GM19372 (cell line): ENCODE measurements around the gene FAM13A.

ENCODE experiments used
- ATAC-seq: cut with Tn5 transposase; IDR thresholded peaks from one replicate; pipeline ENCODE4 v1.9.1; 2021; ENCODE audit warnings: mild to moderate bottlenecking, low read depth, moderate library complexity; ENCODE audit not compliant: unreplicated experiment

FAM13A gene

DNA sequence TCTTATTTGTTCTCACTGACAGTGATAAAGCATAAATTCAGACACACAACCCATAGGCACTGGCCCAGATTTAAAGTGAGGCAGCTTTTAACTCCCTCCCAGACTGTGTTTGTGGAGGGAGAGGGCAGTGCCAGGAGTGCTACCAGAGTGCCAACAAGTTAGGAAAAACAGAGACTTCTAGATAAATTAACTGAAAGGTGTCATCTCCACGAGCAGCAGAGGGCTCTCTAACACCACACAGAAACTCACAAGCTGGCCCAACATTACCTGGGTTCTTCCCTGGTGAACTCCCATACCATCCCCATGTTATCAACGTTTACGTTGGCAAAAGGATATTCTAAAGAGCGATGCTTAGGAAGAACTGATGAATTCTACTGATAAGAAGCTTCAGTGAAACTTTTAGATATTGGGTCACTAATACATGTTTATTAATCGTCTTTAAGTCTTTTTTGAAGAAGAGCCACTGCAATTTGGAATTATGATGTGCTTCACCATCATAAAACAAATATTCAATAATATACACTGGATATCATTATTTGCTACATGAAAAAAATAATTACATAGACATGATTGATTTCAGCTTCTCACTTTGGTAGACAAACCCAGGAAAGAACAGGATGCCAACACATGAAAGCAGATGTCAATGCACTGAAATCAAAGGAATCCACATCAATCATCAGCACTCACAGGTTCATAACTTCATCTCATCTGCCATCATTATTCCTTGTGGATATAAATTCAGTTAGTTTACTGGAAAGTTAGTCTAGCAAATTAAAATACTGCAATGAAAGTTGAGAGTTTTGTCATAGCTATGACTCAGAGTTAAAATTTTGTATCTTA lies 238.1 kb downstream of the FAM13A start:
- no peak for ATAC-seq

GRCh38 chr4:88817740-88818139 lies 239.2 kb downstream of the FAM13A start:
- no peak for ATAC-seq

- ATAC-seq = no peak
Observed at GRCh38 chr4:88816360-88816759, 240.6 kb downstream of the FAM13A start.

DNA sequence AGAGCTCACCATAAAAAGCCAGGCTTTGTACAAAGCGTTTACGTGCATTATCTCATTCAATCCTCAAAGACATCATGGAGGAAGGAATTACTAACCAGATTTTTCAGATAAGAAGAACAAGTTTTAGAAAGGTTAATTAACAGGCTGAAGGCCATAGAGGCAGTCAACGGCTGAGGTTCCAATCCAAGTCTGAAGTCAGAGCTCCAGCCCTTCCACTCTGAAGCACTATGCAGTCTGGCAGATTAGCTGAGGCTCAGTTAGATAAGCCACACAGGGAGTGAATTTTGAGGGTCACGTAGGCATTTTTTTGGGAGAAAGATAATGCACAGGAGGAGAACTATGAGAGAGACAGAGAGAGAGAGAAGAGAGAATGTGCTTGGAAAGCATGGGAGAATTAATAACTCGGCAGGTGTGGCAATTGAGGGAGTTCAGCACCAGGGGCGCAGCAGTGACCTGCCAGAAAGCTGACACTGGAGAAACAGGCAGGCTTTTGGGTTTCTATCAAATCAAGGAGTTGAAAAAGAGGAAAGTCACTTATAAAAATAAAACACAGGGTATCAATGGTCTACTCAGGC lies 242.9 kb downstream of the FAM13A start:
- ATAC-seq = no peak

GRCh38 chr4:88813013-88813412 lies 244.0 kb downstream of the FAM13A start:
- ATAC-seq = no peak

DNA sequence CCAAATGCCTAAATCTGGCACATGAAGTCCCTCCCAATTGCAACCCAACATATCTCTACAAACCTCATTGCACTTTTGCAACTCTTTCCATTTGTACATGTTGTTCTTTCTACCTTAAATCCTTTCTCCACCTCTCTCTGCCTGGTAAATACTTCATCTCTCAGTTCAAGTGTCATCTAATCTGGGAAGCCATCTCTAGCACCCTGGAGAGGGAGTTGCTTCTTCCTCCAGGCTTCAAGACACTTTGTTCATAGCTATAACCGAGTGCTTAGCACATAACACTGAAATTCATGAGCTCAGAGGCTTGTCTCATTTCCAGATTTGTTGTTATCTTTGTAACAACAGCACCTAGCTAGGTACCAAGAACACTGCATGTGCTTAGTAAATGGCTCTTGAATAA lies 244.6 kb downstream of the FAM13A start:
- ATAC-seq = no peak

DNA sequence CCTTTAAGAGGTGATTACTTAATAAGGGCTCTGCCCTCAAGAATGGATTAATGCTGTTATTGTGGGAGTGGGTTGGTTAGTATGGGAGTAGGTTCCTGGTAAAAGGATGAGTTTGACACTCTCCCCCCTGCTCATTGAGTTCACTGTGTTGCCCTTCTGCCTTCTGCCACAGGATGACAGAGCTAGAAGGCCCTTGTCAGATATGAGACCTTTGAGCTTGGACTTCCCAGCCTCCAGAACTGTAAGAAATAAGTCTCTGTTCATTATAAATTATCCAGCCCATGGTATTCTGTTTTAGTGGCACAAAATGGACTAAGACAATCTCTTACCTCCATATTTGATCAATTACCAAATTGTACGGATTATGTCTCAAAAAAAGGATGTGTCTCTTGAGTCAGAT lies 245.1 kb downstream of the FAM13A start:
- no peak for ATAC-seq

DNA sequence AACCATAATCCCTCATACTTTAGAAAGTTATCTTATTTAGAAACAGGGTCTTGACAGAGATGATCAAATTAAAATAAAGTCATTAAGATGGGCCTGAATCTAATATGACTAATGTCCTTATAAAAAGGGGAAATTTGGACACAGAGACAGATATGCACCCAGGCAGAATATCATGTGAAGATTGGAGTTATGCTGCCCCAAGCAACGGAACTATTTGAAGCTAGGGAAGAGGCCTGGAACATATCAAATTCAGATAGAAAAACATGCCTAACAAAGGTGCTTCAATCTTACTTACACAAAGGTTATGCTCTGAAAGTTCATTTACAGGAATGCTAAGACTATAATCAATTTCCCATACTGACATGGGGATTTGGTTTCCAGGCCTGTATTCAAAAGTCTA lies 246.7 kb downstream of the FAM13A start:
- ATAC-seq = no peak

- no peak for ATAC-seq
Observed at GRCh38 chr4:88809576-88810219, 247.3 kb downstream of the FAM13A start.

- ATAC-seq = no peak
Observed at GRCh38 chr4:88809101-88809500, 247.9 kb downstream of the FAM13A start.

DNA sequence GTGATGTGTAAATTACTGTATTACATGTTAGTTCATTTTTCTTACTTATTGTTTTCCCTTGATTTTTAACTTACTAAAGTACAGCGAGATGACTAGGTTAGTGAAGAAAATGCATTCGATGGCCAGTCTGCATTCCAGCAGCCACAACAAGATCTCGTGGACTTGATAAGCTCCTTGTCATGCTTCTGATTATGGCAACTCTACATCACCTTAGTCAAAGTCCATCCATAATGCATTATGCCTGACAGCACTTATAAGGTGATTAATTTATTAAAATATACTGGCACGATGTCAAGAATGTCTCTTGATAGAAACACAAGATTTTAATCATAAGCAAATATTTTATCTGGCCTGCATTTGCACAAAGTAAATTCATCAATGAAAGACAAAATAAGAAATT lies 249.5 kb downstream of the FAM13A start:
- no peak for ATAC-seq

GRCh38 chr4:88804234-88804633 lies 252.8 kb downstream of the FAM13A start:
- no peak for ATAC-seq

GRCh38 chr4:88803600-88804096 lies 253.3 kb downstream of the FAM13A start:
- ATAC-seq = peak; percentile 64

DNA sequence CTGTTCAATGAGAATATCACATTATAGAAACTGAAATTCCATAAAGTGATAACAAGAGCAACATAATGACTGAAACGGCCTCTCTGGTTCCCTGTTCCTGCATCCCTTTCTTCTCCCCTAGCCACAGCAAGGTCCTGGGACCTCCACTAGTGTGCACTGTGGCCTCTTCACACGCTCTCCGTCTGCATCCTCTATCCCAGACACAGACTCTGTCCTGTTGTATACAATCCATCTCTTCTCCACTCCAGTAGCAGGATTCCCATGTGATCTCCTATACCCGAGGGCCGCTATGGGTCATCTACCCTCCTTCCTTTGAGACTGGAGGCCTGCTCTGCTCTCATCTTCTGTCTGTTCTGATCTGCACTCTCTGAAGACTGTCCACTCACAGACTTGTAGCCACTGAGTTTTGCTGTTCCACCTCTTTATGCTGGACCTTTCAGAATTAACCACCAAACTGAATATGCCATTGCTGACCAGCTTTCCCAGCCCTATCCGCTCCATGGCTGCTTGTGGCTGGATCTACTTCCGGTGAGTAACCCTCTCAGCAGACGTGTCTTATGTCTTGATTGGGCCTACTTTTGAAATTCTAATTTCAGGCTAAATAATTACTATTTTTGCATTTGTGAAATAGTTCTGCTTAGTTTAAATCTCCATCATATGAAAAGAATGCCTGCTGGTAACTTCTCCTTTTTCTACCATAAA lies 254.2 kb downstream of the FAM13A start:
- ATAC-seq = no peak

- no peak for ATAC-seq
Observed at GRCh38 chr4:88802138-88802537, 254.8 kb downstream of the FAM13A start.

- no peak for ATAC-seq
Observed at GRCh38 chr4:88799900-88800299, 257.1 kb downstream of the FAM13A start.

- no peak for ATAC-seq
Observed at GRCh38 chr4:88797725-88798124, 259.3 kb downstream of the FAM13A start.

DNA sequence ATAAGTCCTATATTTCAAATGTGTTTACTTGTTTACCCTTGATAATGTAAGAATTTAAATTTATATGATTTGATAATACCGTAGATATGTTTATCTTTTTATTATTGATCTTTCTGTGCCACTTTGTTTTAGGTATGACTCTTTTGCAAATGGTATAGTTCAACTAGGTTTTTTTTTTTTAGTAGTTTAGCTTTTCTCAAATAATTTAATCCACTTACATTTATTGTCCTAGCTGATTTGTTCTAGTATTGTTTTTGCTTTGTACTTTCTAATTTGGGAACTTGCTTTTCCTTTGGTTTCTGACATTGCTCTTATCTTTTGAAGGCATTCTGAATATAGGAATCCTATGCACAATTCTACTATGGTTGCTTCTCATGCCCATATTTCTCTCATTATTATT lies 260.4 kb downstream of the FAM13A start:
- no peak for ATAC-seq

- ATAC-seq = no peak
Observed at GRCh38 chr4:88794952-88795351, 262.0 kb downstream of the FAM13A start.

DNA sequence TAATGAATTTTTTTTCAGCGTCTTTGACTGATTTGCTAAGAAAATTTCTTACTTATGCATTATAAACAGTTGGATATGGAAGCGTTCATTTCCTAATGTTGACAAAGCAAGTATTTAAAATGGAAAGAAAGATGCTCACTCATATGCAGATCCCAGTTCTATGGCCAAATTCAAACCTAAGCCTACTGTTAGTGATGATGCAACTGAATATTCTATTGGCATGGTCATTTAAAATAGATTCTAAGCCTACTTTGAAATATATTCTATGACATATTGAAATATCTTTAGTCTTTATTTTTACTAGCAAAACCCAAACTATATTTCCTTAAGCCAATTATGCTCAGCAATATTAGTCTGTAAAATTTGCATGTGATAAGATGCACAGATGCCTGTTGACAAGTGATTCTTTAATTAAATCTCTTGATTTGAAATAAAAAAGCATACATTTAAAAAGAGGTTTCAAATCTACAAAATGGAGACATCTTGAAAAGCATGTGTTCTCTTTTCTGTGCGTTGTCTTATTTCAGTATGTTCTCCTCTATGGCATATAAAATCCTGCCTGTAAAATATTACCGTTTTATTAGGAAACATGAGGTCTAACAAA lies 262.8 kb downstream of the FAM13A start:
- no peak for ATAC-seq

GRCh38 chr4:88793475-88793874 lies 263.5 kb downstream of the FAM13A start:
- no peak for ATAC-seq
